Gastrocnemius medialis (tissue), 4 donors: ENCODE data around the gene KLK2.

Experiments
- POLR2A ChIP-seq, 2 donors: fragments of 450-650 bp; IDR thresholded peaks; one replicate each; pipeline ENCODE4 v1.6.1; 2017; ENCODE audit warnings: antibody characterized with exemption in 2 of 2, mild to moderate bottlenecking in 2 of 2, moderate library complexity in 2 of 2
- TF ChIP-seq, protein P1 (sequence below), 5 experiments: fragments of 450-650 bp in 3 of 5; fragments of 200-600 bp in 2 of 5; sonication (generic) in 2 of 5; IDR thresholded peaks in 4 of 5; conservative IDR thresholded peaks in 1 of 5; 1 replicate in 4 of 5; 2 replicates in 1 of 5; pipeline ENCODE4 v1.5.1; 2016 to 2019; ENCODE audit warnings: antibody characterized with exemption in 5 of 5, mild to moderate bottlenecking in 3 of 5, moderate library complexity in 3 of 5

GRCh38 chr19:50854636-50855410, 18.4 kb upstream of the KLK2 start, which contains the start of gene KLK3:
- TF ChIP-seq, protein P1, sequence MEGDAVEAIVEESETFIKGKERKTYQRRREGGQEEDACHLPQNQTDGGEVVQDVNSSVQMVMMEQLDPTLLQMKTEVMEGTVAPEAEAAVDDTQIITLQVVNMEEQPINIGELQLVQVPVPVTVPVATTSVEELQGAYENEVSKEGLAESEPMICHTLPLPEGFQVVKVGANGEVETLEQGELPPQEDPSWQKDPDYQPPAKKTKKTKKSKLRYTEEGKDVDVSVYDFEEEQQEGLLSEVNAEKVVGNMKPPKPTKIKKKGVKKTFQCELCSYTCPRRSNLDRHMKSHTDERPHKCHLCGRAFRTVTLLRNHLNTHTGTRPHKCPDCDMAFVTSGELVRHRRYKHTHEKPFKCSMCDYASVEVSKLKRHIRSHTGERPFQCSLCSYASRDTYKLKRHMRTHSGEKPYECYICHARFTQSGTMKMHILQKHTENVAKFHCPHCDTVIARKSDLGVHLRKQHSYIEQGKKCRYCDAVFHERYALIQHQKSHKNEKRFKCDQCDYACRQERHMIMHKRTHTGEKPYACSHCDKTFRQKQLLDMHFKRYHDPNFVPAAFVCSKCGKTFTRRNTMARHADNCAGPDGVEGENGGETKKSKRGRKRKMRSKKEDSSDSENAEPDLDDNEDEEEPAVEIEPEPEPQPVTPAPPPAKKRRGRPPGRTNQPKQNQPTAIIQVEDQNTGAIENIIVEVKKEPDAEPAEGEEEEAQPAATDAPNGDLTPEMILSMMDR (IDR thresholded peaks at IDR 0.05 in 4 of 5, conservative IDR thresholded peaks at IDR 0.05 in 1 of 5), result no peak
- no peak for TF ChIP-seq POLR2A (IDR thresholded peaks at IDR 0.05)
